ENCODE data around the gene FPGS.

- no peak for TF ChIP-seq POLR2A (IDR thresholded peaks at IDR 0.05)
- TF ChIP-seq, protein P1, sequence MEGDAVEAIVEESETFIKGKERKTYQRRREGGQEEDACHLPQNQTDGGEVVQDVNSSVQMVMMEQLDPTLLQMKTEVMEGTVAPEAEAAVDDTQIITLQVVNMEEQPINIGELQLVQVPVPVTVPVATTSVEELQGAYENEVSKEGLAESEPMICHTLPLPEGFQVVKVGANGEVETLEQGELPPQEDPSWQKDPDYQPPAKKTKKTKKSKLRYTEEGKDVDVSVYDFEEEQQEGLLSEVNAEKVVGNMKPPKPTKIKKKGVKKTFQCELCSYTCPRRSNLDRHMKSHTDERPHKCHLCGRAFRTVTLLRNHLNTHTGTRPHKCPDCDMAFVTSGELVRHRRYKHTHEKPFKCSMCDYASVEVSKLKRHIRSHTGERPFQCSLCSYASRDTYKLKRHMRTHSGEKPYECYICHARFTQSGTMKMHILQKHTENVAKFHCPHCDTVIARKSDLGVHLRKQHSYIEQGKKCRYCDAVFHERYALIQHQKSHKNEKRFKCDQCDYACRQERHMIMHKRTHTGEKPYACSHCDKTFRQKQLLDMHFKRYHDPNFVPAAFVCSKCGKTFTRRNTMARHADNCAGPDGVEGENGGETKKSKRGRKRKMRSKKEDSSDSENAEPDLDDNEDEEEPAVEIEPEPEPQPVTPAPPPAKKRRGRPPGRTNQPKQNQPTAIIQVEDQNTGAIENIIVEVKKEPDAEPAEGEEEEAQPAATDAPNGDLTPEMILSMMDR (IDR thresholded peaks at IDR 0.05) = peak in 2 of 4 experiments; percentile 4 to 47
These were observed 38.7 kb upstream of the FPGS start for GRCh38 chr9:127763918-127764384.

Measured in gastroesophageal sphincter (tissue), 3 donors.